Activated naive CD4-positive, alpha-beta T cell treated with anti-CD3 and anti-CD28 coated beads, Interleukin-2, amount 50 U/mL, for 24 hours (primary cell): ENCODE results near the gene KIAA0513.
"Not testable (repeated sequence)": the region's sequence is repeated elsewhere in the genome, so short reads cannot be mapped to it uniquely, and the experiment has no call there.

ENCODE experiments used
- H3K27ac Mint-ChIP-seq: one replicate; pipeline ENCODE4 v1.8.0; 2021; ENCODE audit warnings: mild to moderate bottlenecking, mixed read lengths
- H3K27me3 Mint-ChIP-seq: one replicate; pipeline ENCODE4 v1.8.0; 2021; ENCODE audit warnings: mixed read lengths
- H3K36me3 Mint-ChIP-seq: one replicate; pipeline ENCODE4 v1.8.0; 2021; ENCODE audit warnings: mixed read lengths
- H3K4me1 Mint-ChIP-seq: one replicate; pipeline ENCODE4 v1.8.0; 2021; ENCODE audit warnings: mixed read lengths
- H3K4me3 Mint-ChIP-seq: one replicate; pipeline ENCODE4 v1.8.0; 2021; ENCODE audit warnings: mild to moderate bottlenecking, mixed read lengths
- H3K9me3 Mint-ChIP-seq: one replicate; pipeline ENCODE4 v1.8.0; 2021; ENCODE audit warnings: mixed read lengths

KIAA0513 gene

DNA sequence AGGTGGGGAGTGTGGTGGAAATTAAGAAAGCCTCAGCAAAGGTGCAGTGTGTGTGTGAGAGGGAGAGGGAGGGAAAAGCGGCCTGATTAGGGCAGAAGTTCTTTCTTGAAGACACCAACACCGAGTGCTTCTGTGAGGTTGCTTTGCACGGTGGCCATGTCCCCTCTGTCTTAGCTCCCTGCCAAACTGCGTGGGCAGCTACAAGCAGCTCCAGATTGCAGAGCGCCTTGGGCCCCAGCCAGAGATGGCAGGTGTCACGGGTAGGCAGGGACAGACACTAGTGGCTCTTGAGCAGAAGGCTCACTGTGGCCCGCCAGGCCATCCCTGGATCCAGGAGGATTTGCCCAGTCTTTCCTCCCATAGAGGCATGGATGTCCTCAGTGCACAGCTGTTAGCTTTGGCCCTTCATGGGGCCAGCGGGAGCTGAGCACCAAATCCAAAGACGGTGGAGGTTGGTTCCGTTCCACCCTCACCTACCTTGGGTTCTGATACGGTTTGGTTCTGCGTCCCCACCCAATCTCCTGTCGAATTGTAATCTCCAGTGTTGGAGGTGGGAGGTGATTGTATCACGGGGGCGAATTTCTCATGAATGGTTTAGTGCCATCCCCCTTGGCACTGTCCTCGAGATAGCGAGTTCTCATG lies 21.4 kb downstream of the KIAA0513 start:
- Mint-ChIP-seq H3K27me3 (no peaks in the 10 kb centered on the region), H3K9me3 (no peaks in the 10 kb centered on the region), H3K36me3 (peaks cover 3% of the 10 kb centered on the region), H3K4me1 (peaks cover 27% of the 10 kb centered on the region), H3K27ac (no peak overlapping the region), H3K4me3 (no peak overlapping the region)

DNA sequence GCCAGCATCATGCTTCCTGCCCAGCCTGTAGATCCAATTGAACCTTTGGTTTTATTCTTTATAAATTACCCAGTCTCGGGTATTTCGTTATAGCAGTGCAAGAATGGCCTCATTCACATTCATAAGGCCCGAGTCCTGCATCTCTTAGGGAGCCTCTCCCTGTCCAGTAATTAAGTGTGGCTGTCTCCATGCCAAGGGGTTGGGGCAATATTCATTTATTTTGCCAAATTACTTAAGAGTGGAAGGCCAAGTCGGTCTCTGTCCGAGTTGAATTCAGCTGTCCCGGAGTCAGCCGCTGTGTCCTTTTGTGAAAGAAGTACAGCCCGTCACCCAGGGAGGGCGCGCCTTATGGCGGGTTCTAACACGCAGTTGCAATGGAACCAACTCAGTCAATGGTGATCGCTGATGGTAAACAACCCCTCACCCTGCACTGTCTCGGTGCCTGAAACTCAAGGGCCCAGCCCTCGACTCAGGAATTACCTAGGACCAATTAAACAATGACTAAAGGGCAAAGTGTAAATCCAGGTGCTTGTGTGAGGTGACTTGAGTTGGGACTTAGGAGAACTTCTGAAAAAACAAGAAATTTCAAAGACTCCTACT lies 22.2 kb downstream of the KIAA0513 start:
- H3K27ac Mint-ChIP-seq: no peak overlapping the region
- H3K27me3 Mint-ChIP-seq: no peaks in the 10 kb centered on the region
- H3K9me3 Mint-ChIP-seq: no peaks in the 10 kb centered on the region
- peaks cover 3% of the 10 kb centered on the region for H3K36me3 Mint-ChIP-seq
- no peak overlapping the region for H3K4me3 Mint-ChIP-seq
- H3K4me1 Mint-ChIP-seq: peaks cover 27% of the 10 kb centered on the region

DNA sequence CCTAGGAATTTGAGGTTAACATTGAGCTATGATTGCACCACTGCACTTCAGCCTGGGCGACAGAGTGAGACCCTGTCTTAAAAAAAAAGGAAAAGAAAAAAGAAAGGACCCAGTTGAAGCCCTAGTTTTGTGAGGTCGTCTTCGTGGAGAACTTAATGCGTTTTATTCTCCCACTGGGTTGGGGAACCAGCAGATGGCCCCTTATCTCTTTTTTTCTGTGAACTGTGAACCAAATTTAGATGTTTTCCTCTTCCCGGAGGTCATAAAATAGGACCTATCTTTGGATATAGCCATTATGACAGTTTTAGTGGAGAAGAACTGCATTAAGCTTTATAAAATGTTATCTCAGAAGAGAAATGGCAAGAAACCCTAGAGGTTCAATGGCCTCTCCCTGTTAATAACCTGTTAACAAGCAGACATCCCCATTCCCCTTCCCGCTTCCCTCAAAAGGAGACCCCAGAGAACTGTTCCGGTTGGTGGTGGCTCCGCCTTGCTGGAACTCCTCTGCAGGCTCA lies 23.5 kb downstream of the KIAA0513 start:
- Mint-ChIP-seq H3K4me1 (peaks cover 37% of the 10 kb centered on the region), H3K27ac (no peak overlapping the region), H3K36me3 (peaks cover 2% of the 10 kb centered on the region), H3K27me3 (no peaks in the 10 kb centered on the region), H3K9me3 (no peaks in the 10 kb centered on the region), H3K4me3 (no peak overlapping the region)

DNA sequence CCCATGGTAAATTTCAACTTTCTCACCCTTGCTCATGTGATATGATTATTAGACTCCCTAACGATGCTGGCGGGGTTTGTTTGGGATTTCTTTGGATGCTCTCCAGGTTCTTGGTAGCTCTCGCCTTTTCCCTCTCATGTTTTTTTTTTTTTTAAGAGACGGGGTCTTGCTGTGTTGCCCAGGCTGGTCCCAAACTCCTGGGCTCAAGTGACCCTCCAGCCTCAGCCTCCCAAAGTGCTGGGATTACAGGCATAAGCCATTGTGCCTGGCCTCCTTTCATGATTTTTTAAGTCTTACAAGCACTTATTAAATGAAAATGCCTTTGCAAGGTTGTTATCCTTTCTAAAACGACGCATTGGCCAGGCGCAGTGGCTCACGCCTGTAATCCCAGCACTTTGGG lies 24.1 kb downstream of the KIAA0513 start:
- no peaks in the 10 kb centered on the region for H3K36me3 Mint-ChIP-seq
- no peaks in the 10 kb centered on the region for H3K9me3 Mint-ChIP-seq
- peaks cover 37% of the 10 kb centered on the region for H3K4me1 Mint-ChIP-seq
- no peaks in the 10 kb centered on the region for H3K27me3 Mint-ChIP-seq
- no peak overlapping the region for H3K4me3 Mint-ChIP-seq
- no peak overlapping the region for H3K27ac Mint-ChIP-seq

DNA sequence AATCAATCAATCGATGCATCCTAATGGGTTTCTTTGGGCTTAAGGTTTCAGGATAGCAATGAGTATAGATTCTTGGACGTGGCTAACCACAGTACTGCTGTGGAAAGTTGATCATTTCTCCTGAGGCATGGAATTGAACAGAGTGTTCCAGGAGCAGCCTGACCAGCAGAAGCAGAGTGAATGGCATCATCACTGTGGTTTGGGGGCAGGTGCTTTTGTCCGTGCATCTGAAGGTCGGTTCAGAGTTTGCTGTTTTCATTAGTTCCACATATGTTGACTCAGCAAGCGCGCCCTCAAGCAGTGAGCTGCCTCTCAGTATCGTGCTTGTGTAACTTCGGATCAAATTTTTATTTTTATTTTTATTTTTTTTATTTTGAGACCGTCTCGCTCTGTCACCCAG lies 24.9 kb downstream of the KIAA0513 start:
- H3K4me1 Mint-ChIP-seq: peaks cover 37% of the 10 kb centered on the region
- H3K4me3 Mint-ChIP-seq: no peak overlapping the region
- no peaks in the 10 kb centered on the region for H3K36me3 Mint-ChIP-seq
- H3K27me3 Mint-ChIP-seq: no peaks in the 10 kb centered on the region
- no peak overlapping the region for H3K27ac Mint-ChIP-seq
- no peaks in the 10 kb centered on the region for H3K9me3 Mint-ChIP-seq

DNA sequence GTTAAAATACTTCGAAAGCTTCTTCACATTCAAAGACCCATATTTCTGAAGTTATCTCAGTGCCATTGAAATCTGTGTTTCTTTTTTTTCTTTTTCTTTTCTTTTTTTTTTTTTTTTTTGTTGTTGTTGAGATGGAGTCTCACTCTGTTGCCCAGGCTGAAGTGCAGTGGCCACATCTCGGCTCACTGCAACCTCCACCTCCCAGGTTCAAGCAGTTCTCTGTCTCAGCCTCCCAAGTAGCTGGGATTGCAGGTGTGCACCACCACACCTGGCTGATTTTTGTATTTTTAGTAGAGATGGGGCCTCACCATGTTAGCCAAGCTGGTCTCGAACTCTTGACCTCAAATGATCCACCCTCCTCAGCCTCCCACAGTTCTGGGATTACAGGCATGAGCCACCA lies 26.7 kb downstream of the KIAA0513 start:
- not testable (repeated sequence) for H3K27me3 Mint-ChIP-seq, H3K27ac Mint-ChIP-seq, H3K36me3 Mint-ChIP-seq, H3K4me3 Mint-ChIP-seq, H3K9me3 Mint-ChIP-seq
- peaks cover 32% of the 10 kb centered on the region for H3K4me1 Mint-ChIP-seq

DNA sequence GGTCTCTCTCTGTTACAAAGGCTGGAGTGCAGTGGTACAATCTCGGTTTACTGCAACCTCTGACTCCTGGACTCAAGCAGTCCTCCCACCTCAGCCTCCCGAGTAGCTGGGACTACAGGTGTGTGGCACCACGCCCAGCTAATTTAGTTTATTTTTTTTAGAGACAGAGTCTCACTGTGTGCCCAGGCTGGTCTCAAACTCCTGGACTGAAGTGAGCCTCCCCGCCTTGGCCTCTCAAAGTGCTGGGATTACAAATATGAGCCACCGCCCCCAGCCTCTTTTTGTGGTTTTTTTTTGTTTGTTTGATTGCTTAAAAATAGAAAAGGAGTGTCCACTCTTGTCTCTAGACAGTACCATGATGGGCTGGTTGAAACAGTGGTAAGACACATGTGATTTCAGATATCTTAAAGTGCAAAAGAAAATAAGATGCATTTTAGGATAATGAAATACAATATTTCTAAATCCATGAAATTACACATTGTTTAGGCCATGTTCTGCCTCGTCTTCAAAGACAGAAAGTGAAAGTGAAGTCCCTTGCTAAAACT lies 27.4 kb downstream of the KIAA0513 start:
- Mint-ChIP-seq H3K27ac (peak overlapping the region; percentile 87), H3K4me1 (peaks cover 32% of the 10 kb centered on the region), H3K36me3 (no peaks in the 10 kb centered on the region), H3K27me3 (no peaks in the 10 kb centered on the region), H3K9me3 (no peaks in the 10 kb centered on the region), H3K4me3 (peak overlapping the region; percentile 79)

DNA sequence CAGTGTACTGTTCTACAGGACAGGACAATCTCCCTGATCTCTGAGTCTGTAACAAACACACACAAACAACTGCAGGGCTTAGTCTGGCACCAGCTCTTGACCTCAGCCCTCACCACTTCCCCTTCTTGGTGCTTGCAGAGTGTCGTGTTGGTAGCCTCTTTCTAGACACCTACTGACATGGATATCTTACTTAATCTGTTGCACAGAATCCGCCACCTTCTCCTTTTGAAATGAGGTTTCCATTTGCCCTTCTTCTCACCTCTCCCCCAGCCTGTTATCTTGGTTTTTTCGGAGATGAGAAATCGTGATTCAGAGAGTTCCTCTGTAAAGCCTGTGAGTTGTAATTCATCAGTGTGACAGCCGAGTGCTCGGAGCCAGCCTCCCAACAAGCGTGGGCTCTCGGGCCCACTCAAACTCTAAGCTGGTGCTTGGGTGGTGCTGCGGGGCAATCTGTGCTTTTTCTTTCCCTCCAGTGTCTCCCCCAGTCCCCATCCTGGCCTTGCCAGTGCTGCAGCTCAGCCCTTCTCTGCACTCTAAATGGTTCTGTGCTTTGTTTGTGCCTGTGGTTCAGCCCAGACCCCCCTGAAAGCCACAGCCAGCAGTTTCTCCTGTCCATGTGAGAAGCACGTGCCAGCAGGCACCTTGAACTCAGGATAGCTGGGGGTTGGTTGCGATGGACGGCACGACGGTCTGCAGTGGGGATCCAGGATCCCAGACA lies 28.1 kb downstream of the KIAA0513 start:
- Mint-ChIP-seq H3K27me3 (no peaks in the 10 kb centered on the region), H3K4me1 (peaks cover 32% of the 10 kb centered on the region), H3K27ac (peak overlapping the region; percentile 87), H3K9me3 (no peaks in the 10 kb centered on the region), H3K36me3 (no peaks in the 10 kb centered on the region), H3K4me3 (peak overlapping the region; percentile 79)

DNA sequence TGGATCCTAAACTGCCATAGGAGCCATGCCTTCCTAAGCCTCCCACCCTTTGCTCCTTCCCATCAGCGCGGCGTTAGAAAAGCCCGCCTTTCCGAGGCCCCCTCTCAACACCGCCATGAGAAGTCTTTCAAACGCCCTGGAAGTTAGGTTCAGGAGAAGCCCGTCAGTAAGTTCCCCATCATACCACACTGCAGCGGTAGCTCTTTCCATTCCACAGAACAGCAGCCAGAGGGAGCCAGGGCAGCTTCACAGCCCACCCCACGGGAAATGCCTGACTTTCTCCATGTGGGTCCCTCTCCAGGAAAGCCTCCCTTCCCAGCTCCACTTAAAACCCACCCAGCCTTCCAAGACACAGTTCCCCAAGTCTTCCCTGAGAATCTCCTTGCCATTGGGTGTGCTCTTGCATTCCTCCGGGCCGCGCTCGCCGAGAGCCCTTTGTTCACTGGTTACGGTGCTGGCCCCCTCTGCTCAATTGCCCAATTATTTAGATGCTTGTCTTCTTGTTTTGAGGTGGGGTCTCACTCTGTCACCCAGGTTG lies 28.7 kb downstream of the KIAA0513 start:
- Mint-ChIP-seq H3K27me3 (no peaks in the 10 kb centered on the region), H3K9me3 (no peaks in the 10 kb centered on the region), H3K4me3 (peak overlapping the region; percentile 79), H3K27ac (peak overlapping the region; percentile 87), H3K36me3 (no peaks in the 10 kb centered on the region), H3K4me1 (peaks cover 32% of the 10 kb centered on the region)

DNA sequence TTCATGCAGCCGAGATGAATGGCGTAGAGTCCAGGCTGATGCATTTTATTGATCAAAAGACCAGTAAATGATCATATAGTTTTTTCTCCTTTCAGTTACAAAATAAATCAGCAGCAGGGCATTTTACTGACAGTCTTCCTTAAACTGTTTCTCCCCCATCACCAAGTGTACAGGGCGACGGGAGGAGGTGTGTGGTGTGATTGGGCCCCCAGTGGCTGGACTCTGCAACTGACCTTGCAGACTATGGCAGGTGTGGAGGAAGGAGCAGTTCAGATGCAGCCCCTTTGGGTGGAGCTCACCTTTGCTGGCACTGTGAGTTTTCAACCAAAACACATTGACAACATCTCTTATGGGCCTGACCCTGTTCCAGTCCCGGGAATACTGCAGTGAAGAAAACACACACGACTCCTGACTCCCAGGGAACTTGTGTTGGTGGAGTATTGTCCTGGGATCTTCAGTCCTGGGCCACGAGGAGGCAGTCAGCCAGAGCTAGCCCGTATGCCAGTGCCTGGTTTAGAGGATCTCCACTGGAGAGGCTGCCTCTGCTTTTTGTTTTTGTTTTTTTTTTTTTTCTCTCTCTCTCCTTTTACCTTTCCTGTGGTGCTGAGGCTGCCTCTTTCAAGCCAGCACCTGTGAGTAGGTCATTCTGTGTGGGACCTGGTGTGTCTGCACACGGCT lies 29.8 kb downstream of the KIAA0513 start:
- peak overlapping the region; percentile 58 for H3K4me3 Mint-ChIP-seq
- H3K36me3 Mint-ChIP-seq: no peaks in the 10 kb centered on the region
- peak overlapping the region; percentile 65 for H3K27ac Mint-ChIP-seq
- peaks cover 32% of the 10 kb centered on the region for H3K4me1 Mint-ChIP-seq
- H3K27me3 Mint-ChIP-seq: no peaks in the 10 kb centered on the region
- no peaks in the 10 kb centered on the region for H3K9me3 Mint-ChIP-seq

DNA sequence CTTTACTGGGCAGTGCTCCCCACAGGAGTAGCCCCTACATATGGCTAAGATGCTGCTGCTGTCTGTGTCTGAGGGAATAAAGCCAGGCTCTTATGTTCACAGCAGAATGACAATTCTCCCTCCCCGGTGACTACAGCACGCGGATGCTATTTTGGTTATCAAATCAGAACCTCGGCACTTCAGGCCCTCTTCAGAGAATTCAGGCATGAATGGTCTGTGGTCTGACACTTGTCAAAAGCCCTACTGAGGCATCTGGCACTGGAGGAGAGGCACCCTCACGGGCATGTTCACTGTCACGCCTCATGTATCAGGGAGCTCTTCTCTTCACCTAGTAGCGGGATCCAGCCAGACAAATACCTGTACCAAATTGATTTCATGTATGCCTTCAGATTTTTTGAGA lies 30.4 kb downstream of the KIAA0513 start:
- Mint-ChIP-seq H3K36me3 (no peaks in the 10 kb centered on the region), H3K27me3 (no peaks in the 10 kb centered on the region), H3K9me3 (no peaks in the 10 kb centered on the region), H3K27ac (no peak overlapping the region), H3K4me3 (peak overlapping the region; percentile 58), H3K4me1 (peaks cover 32% of the 10 kb centered on the region)

DNA sequence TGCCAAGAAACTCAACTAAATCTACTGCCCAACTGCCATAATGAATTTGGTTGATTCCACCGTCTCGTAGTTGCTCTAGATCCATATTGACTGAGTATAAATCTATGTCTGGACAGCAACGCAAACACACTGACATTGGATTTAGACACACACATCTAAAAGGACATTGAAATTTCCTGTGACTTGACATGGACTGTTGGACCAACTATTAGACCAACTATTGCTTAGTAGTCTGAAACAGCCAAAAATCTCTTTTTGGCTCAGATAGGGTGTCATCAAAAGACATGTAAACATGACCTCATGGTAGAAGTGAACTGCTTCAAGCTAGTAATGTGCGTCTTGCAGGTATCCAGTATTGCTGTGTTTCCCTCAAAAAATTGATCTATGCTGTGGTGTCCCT lies 31.3 kb downstream of the KIAA0513 start:
- Mint-ChIP-seq H3K4me3 (no peak overlapping the region), H3K27ac (no peak overlapping the region), H3K36me3 (no peaks in the 10 kb centered on the region), H3K9me3 (no peaks in the 10 kb centered on the region), H3K27me3 (no peaks in the 10 kb centered on the region), H3K4me1 (peaks cover 32% of the 10 kb centered on the region)

DNA sequence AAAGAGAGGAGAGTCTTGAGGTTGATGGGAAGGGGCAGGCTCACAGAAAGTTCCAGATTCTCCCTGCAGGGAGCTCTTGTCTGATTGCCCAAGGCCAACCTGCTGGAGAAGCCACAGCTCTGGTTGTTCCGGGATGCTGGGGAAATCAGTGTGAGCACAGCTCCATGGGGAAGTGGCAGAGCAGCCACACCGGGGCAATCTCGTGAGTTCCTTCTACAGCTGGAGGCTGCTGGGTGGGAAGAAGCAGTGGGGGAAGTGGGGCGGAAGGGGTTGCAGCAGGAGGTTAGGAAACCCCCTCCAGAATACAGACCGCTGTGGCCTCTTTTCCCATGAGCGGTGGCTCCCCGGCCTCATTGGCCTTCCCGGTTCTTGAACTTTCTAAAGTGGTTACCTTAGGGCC lies 34.0 kb downstream of the KIAA0513 start:
- Mint-ChIP-seq H3K27me3 (no peaks in the 10 kb centered on the region), H3K36me3 (peaks cover 6% of the 10 kb centered on the region), H3K9me3 (no peaks in the 10 kb centered on the region), H3K27ac (no peak overlapping the region), H3K4me1 (peaks cover 16% of the 10 kb centered on the region), H3K4me3 (no peak overlapping the region)

DNA sequence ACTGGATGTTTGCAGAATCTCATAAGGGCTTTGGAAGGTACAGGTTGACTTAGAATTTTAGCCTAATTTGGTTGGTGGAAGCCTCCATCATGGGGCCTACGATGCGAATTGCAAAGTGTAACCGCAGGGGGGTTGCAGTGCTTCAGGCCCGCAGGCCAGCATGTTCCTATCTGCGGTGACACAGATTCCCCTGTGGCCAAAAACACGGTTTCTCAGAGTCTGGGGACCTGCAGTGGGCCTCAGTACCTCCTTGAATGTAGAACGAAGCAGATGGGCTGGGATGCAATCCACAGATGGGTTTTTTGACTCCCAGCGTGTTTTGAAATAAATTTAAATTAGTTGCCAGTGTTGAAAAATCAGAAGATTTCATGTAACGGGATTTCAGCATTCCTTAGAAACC lies 34.7 kb downstream of the KIAA0513 start:
- Mint-ChIP-seq H3K27me3 (no peaks in the 10 kb centered on the region), H3K36me3 (peaks cover 6% of the 10 kb centered on the region), H3K4me3 (no peak overlapping the region), H3K27ac (no peak overlapping the region), H3K4me1 (peaks cover 8% of the 10 kb centered on the region), H3K9me3 (no peaks in the 10 kb centered on the region)

DNA sequence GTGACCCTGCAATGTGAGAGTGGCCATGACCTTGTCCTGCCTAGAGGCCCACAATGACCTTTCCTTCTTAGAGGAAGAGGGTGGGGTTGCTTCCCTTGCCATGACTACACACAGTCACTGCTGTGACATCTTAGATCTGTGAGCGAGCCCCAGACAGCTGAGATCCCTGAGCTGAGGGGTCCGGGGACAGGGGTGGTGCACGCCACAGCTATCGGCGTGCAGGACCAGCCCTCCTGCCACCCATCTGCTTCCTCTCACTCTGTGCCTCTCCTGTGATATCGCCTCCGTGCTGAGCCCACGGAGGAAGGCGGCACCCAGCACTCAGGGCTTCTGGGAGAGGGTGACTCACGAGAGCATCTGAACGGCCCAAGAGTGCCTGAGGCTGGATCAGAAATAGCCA lies 35.2 kb downstream of the KIAA0513 start:
- H3K27ac Mint-ChIP-seq: no peak overlapping the region
- H3K4me1 Mint-ChIP-seq: peaks cover 3% of the 10 kb centered on the region
- no peaks in the 10 kb centered on the region for H3K9me3 Mint-ChIP-seq
- peaks cover 6% of the 10 kb centered on the region for H3K36me3 Mint-ChIP-seq
- no peaks in the 10 kb centered on the region for H3K27me3 Mint-ChIP-seq
- H3K4me3 Mint-ChIP-seq: no peak overlapping the region
